Measurements from ENCODE around the gene CMBL. TPM values are rescaled to one million over a fixed set of nuclear protein-coding genes. Genes with fewer than 3 reads are reported as not detected.

CMBL gene
- total RNA-seq, 1 donor from 2014 or later: 50.4 TPM

DNA sequence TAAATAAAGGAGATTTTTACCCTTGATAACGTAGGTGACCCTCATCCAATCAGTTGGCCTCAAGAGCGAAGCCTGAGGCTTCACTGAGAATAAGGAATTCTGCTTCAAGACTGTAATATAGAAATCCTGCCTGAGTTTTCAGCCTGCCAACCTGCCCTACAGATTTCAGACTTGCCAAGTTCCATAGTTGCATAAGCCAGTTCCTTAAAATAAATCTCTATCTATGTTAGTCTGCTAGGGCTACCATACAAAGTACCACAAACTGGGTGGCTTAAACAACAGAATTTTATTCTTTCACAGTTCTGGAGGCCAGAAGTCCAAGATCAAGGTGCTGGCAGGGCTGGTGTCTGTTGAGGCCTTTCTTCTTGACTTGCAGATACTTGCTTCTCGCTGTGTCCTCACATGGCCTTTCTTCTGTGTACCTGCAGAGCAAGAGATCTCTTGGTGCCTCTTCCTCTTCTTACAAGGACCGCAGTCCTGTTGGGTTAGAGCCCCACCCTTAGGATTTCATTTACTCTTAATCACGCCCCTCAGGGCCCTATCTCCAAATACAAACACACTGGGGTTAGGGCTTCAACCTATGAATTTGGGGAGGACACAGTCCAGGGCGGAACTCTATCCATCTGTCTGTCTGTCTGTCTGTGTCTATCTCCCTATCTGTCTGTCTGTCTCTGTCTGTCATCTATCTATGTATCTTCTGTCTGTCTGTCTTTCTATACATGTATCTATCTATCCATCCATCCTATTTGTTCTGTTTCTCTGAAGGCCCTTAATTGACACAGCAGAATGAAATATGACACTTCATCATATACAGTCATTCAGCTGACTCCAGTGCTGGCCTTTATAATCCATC, 17.0 kb upstream of the CMBL start:
- Histone ChIP-seq H3K27ac (replicated peaks) (peak overlapping the region; percentile 83), H3K4me1 (peaks cover 26% of the 10 kb centered on the region), H3K27me3 (ENCODE audit: low read depth) (no peaks in the 10 kb centered on the region), H3K4me3 (no peak overlapping the region), H3K9me3 (replicated peaks) (no peaks in the 10 kb centered on the region), H3K36me3 (no peaks in the 10 kb centered on the region)
- intact Hi-C loops (cut with micrococcal nuclease): no loop called here
- TF ChIP-seq, protein P1, sequence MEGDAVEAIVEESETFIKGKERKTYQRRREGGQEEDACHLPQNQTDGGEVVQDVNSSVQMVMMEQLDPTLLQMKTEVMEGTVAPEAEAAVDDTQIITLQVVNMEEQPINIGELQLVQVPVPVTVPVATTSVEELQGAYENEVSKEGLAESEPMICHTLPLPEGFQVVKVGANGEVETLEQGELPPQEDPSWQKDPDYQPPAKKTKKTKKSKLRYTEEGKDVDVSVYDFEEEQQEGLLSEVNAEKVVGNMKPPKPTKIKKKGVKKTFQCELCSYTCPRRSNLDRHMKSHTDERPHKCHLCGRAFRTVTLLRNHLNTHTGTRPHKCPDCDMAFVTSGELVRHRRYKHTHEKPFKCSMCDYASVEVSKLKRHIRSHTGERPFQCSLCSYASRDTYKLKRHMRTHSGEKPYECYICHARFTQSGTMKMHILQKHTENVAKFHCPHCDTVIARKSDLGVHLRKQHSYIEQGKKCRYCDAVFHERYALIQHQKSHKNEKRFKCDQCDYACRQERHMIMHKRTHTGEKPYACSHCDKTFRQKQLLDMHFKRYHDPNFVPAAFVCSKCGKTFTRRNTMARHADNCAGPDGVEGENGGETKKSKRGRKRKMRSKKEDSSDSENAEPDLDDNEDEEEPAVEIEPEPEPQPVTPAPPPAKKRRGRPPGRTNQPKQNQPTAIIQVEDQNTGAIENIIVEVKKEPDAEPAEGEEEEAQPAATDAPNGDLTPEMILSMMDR (IDR thresholded peaks at IDR 0.05; ENCODE audit: borderline replicate concordance): no peak
- DNase-seq: no peak

DNA sequence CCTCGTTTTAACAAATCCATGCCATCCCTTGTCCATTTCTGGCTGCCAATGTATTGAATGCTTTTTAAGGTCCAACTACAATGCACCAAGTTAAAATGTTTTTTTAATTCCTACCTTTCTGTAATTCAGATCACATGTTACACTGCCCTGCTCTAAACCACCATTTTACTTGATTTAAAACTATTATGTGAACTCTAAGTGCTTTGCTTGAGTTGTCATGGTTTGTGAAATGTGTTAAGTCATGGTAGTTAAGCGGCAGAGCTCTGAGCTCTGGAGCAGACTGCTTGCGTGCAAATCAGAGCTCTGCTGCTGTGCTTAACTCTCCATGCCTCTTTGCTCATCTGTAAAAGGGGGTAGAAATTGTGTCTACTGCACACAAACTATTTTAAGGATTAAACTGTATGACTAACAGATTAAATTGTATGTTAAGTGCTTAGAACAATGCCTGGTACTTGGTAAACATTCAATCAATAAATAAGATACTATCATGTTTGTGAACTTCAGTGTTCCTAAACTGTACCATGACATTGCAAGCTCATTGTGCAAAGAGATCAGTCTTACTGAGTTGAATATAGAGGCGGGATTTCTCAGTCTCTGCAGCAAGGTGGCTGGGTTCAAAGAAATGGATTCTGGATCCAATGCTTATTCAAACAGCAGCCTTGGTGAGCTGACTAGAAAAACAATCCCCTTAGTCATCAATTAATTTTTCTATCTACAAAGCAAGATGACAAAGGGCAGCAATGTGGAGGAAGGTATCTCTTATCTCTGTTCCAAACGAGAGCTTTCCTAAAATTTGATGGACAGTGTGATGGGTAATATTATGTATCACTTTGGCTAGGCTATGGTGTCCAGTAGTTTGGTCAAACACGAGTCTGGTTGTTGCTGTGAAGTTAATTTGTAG, 16.1 kb upstream of the CMBL start:
- Histone ChIP-seq H3K4me1 (peaks cover 17% of the 10 kb centered on the region), H3K9me3 (replicated peaks) (no peaks in the 10 kb centered on the region), H3K4me3 (no peak overlapping the region), H3K36me3 (no peaks in the 10 kb centered on the region), H3K27me3 (ENCODE audit: low read depth) (no peaks in the 10 kb centered on the region), H3K27ac (replicated peaks) (peak overlapping the region; percentile 83)
- intact Hi-C loops (cut with micrococcal nuclease): no loop called here
- TF ChIP-seq, protein P1 (IDR thresholded peaks at IDR 0.05; ENCODE audit: borderline replicate concordance): no peak
- no peak for DNase-seq

DNA sequence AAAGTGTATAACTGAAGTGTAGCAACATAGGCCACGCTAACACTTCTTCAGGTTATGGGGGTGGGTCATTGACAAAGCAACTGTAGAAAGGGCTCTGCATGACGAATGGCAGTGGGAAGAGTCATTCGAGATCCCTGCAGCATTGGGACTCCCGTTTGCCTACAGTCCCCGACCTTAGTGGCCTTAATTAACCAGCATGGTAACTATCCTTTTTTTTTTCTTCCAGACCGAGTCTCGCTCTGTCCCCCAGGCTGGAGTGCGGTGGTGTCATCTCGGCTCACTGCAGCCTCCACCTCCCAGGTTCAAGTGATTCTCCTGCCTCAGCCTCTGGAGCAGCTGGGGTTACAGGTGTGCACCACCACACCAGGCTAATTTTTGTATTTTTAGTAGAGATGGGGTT, 14.2 kb upstream of the CMBL start:
- no peaks in the 10 kb centered on the region for H3K27me3 ChIP-seq (ENCODE audit: low read depth)
- no peaks in the 10 kb centered on the region for H3K36me3 ChIP-seq
- no peak overlapping the region for H3K4me3 ChIP-seq
- H3K4me1 ChIP-seq: peaks cover 17% of the 10 kb centered on the region
- no peaks in the 10 kb centered on the region for H3K9me3 ChIP-seq (replicated peaks)
- no peak for DNase-seq
- no peak overlapping the region for H3K27ac ChIP-seq (replicated peaks)
- intact Hi-C loops (cut with micrococcal nuclease): no loop called here
- TF ChIP-seq, protein P1 (IDR thresholded peaks at IDR 0.05; ENCODE audit: borderline replicate concordance): no peak

DNA sequence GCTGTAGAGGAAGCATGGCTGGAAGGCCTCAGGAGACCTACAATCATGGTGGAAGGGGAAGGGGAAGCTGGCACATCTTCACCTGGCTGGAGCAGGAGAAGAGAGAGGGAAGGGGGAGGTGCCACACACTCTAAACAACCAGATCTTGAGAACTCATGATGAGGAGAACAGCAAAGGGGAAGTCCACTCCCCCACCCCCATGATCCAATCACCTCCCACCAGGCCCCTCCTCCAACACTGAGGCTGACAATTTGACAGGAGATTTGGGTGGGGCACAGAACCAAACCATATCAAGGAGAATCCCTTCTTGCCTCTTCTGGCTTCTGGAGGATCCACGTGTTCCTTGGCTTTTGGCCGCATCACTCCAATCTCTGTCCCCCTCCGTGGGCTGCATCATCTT, 13.1 kb upstream of the CMBL start:
- no peaks in the 10 kb centered on the region for H3K9me3 ChIP-seq (replicated peaks)
- intact Hi-C loops (cut with micrococcal nuclease): no loop called here

DNA sequence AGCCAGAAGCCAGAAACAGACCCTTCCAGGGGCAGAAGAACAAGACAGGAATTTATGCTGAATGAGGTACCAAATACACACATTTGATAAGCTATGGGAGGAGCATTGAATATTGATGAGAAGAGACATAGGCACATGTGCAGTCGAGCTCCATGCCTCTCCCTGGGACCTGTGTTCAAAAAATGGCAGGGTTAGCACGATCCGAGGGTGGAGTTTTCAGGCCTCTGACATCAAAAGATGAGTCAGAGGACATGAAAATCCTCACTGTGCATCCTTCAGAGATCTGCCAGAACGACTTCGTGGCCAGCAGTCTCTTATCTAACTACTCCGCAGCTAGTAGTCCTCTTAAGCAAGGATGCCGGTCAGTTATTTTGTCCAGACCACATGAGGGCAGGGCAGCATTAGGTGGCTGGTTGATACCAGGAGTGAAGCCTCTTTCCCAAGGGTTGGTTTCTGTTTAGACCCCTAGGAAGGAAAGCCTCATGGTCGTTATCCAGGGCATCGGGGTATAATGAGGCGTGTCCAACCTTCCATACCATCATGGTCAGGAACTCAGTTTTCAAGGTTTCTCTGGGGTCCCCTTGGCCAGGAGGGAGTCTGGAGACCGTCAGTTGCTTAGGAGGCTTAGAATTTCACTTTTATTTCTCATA, 11.6 kb upstream of the CMBL start:
- H3K27ac ChIP-seq (replicated peaks): no peak overlapping the region
- intact Hi-C loops (cut with micrococcal nuclease): no loop called here
- no peaks in the 10 kb centered on the region for H3K36me3 ChIP-seq
- no peak overlapping the region for H3K4me3 ChIP-seq
- TF ChIP-seq, protein P1 (IDR thresholded peaks at IDR 0.05; ENCODE audit: borderline replicate concordance): peak; percentile 47
- H3K9me3 ChIP-seq (replicated peaks): no peaks in the 10 kb centered on the region
- no peak for DNase-seq
- peaks cover 9% of the 10 kb centered on the region for H3K4me1 ChIP-seq
- no peaks in the 10 kb centered on the region for H3K27me3 ChIP-seq (ENCODE audit: low read depth)

More for the DNA sequence above, 13.1 kb upstream of the CMBL start:
- H3K27ac ChIP-seq (replicated peaks): no peak overlapping the region
- H3K4me3 ChIP-seq: no peak overlapping the region
- H3K36me3 ChIP-seq: no peaks in the 10 kb centered on the region
- TF ChIP-seq, protein P1 (IDR thresholded peaks at IDR 0.05; ENCODE audit: borderline replicate concordance): no peak
- no peak for DNase-seq
- no peaks in the 10 kb centered on the region for H3K27me3 ChIP-seq (ENCODE audit: low read depth)
- peaks cover 17% of the 10 kb centered on the region for H3K4me1 ChIP-seq

All from left ventricle myocardium inferior (tissue), 1 donor.